ENCODE measurements around the gene ZNF317.
A peak's percentile ranks its signal among the peaks of the same experiment; 100 is the strongest.
"Not testable (repeated sequence)": the region's sequence is repeated elsewhere in the genome, so short reads cannot be mapped to it uniquely, and the experiment has no call there.

The ZNF317 gene

GRCh38 chr19:9178901-9179300 lies 38.7 kb downstream of the ZNF317 start, which contains the start of gene OR7D2:
TSS of gene OR7D2 (plus strand) at chr19:9178979. CDS start at chr19:9185782, 6,803 bp downstream.
- DNase-seq = no peak

- no peak for DNase-seq
Measured at GRCh38 chr19:9183000-9183399, 42.8 kb downstream of the ZNF317 start.

GRCh38 chr19:9187191-9187590 lies 47.0 kb downstream of the ZNF317 start:
- no peak for DNase-seq

GRCh38 chr19:9189535-9189934 lies 49.3 kb downstream of the ZNF317 start:
- no peak for DNase-seq

- not testable (repeated sequence) for DNase-seq
Measured at GRCh38 chr19:9198044-9198443, 57.8 kb downstream of the ZNF317 start.

- DNase-seq = peak; percentile 74
Measured at GRCh38 chr19:9205501-9206113, 65.4 kb downstream of the ZNF317 start.

Data from hematopoietic multipotent progenitor cell treated with erythropoietin and hydrocortisone succinate and interleukin-3 and kit ligand, for 6 days (in vitro differentiated cells).